CD4-positive, alpha-beta T cell treated with Interleukin-4 for 1 hour (primary cell): Measurements from ENCODE around the gene POLR3E.
"Not testable (repeated sequence)": the region's sequence is repeated elsewhere in the genome, so short reads cannot be mapped to it uniquely, and the experiment has no call there.

Source experiments
- DNase-seq, 2 donors: peaks; one replicate each; pipeline ENCODE4 v3.0.0-alpha.2; 2020 to 2022

The POLR3E gene

GRCh38 chr16:22337045-22337444, 39.8 kb downstream of the POLR3E start:
- DNase-seq = no peak

- DNase-seq = no peak
Observed at GRCh38 chr16:22337849-22338635, 40.8 kb downstream of the POLR3E start.

GRCh38 chr16:22340945-22341344, 43.7 kb downstream of the POLR3E start:
- no peak for DNase-seq

GRCh38 chr16:22342082-22342481, 44.9 kb downstream of the POLR3E start:
- no peak for DNase-seq

- peak in 1 of 2 donors; percentile 14 for DNase-seq
Observed at GRCh38 chr16:22346483-22346882, 49.3 kb downstream of the POLR3E start.

- no peak for DNase-seq
Observed at GRCh38 chr16:22347100-22347820, 50.1 kb downstream of the POLR3E start.

- DNase-seq = no peak
Observed at GRCh38 chr16:22348291-22348690, 51.1 kb downstream of the POLR3E start.

GRCh38 chr16:22351017-22351416, 53.8 kb downstream of the POLR3E start:
- not testable (repeated sequence) for DNase-seq

GRCh38 chr16:22352140-22352539, 54.9 kb downstream of the POLR3E start:
- DNase-seq = no peak

GRCh38 chr16:22352723-22353122, 55.5 kb downstream of the POLR3E start:
- no peak for DNase-seq

- DNase-seq = peak; percentile 20 to 56
Observed at GRCh38 chr16:22353191-22353919, 56.1 kb downstream of the POLR3E start.

GRCh38 chr16:22353933-22354541, 56.8 kb downstream of the POLR3E start:
- DNase-seq = no peak

GRCh38 chr16:22355487-22355908, 58.3 kb downstream of the POLR3E start:
- peak in 1 of 2 donors; percentile 56 for DNase-seq

- peak in 1 of 2 donors; percentile 39 for DNase-seq
Observed at GRCh38 chr16:22356930-22357634, 59.9 kb downstream of the POLR3E start.

GRCh38 chr16:22357635-22357971, 60.4 kb downstream of the POLR3E start:
- peak in 1 of 2 donors; percentile 63 for DNase-seq

- DNase-seq = peak in 1 of 2 donors; percentile 67
Observed at GRCh38 chr16:22358000-22358399, 60.8 kb downstream of the POLR3E start.

- DNase-seq = no peak
Observed at GRCh38 chr16:22359679-22360078, 62.5 kb downstream of the POLR3E start.

GRCh38 chr16:22360963-22361659, 63.9 kb downstream of the POLR3E start:
- no peak for DNase-seq

GRCh38 chr16:22364241-22364640, 67.0 kb downstream of the POLR3E start:
- DNase-seq = no peak

- no peak for DNase-seq
Observed at GRCh38 chr16:22366371-22366770, 69.2 kb downstream of the POLR3E start.

- no peak for DNase-seq
Observed at GRCh38 chr16:22366889-22367288, 69.7 kb downstream of the POLR3E start.
